ENCODE measurements around the gene ANKS1B. TPM values are rescaled to one million over a fixed set of nuclear protein-coding genes. Genes with fewer than 3 reads are reported as not detected.

The ANKS1B gene
- total RNA-seq, 3 donors from 2014 or later (not counting 1 experiment from before 2014, with no cell fraction given), result not detected

DNA sequence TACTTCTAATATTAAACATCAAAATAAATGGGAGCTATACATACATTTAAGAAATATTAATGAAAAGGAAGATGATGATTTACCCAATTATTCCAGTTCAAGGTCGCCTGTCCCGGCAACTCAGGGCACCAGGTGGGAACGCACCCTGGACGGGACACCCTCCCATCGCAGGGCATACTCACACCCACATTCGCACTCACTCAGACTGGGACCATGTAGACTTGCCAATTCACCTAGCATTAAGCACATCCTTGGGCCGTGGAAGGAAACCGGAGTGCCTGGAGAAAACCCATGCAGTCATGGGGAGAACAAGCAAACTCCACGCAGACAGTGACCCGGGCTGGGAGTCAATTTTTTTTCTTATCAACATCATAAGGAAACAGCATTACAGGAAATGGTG is 864.8 kb downstream of the ANKS1B start:
- H3K9me3 ChIP-seq (ENCODE audit: control insufficient read depth, insufficient read depth, low read length), result no peaks in the 10 kb centered on the region
- no peak for DNase-seq
- no peaks in the 10 kb centered on the region for H3K36me3 Mint-ChIP-seq
- H3K27ac ChIP-seq (ENCODE audit: low read length), result no peak overlapping the region
- no peaks in the 10 kb centered on the region for H3K4me1 ChIP-seq (ENCODE audit: control insufficient read depth, insufficient read depth, low read length)
- H3K4me1 Mint-ChIP-seq, result no peaks in the 10 kb centered on the region
- H3K27ac Mint-ChIP-seq, result no peak overlapping the region
- TF ChIP-seq, protein P1, sequence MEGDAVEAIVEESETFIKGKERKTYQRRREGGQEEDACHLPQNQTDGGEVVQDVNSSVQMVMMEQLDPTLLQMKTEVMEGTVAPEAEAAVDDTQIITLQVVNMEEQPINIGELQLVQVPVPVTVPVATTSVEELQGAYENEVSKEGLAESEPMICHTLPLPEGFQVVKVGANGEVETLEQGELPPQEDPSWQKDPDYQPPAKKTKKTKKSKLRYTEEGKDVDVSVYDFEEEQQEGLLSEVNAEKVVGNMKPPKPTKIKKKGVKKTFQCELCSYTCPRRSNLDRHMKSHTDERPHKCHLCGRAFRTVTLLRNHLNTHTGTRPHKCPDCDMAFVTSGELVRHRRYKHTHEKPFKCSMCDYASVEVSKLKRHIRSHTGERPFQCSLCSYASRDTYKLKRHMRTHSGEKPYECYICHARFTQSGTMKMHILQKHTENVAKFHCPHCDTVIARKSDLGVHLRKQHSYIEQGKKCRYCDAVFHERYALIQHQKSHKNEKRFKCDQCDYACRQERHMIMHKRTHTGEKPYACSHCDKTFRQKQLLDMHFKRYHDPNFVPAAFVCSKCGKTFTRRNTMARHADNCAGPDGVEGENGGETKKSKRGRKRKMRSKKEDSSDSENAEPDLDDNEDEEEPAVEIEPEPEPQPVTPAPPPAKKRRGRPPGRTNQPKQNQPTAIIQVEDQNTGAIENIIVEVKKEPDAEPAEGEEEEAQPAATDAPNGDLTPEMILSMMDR (IDR thresholded peaks at IDR 0.05), result no peak
- intact Hi-C loops (cut with micrococcal nuclease), result no loop called here
- ATAC-seq, result no peak
- H3K4me3 Mint-ChIP-seq, result no peak overlapping the region
- no peak overlapping the region for H3K4me3 ChIP-seq (ENCODE audit: low read length)
- H3K27me3 Mint-ChIP-seq (ENCODE audit: low read depth in 2 of 2), result no peaks in the 10 kb centered on the region
- peaks cover 8 to 10% of the 10 kb centered on the region in 2 donors for H3K9me3 Mint-ChIP-seq
- 77% methylated on average over 10 of the region's 10 CpGs for WGBS (ENCODE audit: insufficient coverage)
- H3K27me3 ChIP-seq (ENCODE audit: control insufficient read depth, insufficient read depth, low read length), result no peaks in the 10 kb centered on the region
- no peaks in the 10 kb centered on the region for H3K36me3 ChIP-seq (ENCODE audit: control insufficient read depth, insufficient read depth, low read length)

DNA sequence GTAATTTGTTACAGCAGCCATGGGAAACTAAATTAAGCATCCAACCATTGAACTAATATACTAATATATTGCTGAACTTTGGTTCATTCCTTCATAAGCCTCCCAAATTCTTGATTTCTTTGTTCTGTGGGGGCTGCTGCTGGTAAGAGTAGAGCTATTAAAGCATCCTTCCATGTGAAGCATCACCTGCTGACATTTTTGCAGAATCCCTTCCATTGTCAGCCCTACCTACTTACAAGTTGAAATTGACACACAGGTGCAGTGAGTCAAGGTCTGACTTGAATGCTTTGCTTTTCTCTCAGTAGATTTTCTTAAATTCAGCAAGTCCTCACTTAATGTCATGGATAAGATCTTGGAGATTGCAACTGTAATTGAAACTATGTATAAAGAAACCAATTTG is 865.3 kb downstream of the ANKS1B start:
- TF ChIP-seq, protein P1 (IDR thresholded peaks at IDR 0.05), result no peak
- H3K27ac Mint-ChIP-seq, result no peak overlapping the region
- Histone ChIP-seq H3K4me1 (ENCODE audit: control insufficient read depth, insufficient read depth, low read length) (no peaks in the 10 kb centered on the region), H3K4me3 (ENCODE audit: low read length) (no peak overlapping the region), H3K27ac (ENCODE audit: low read length) (no peak overlapping the region), H3K9me3 (ENCODE audit: control insufficient read depth, insufficient read depth, low read length) (no peaks in the 10 kb centered on the region), H3K27me3 (ENCODE audit: control insufficient read depth, insufficient read depth, low read length) (no peaks in the 10 kb centered on the region), H3K36me3 (ENCODE audit: control insufficient read depth, insufficient read depth, low read length) (no peaks in the 10 kb centered on the region)
- peaks cover 8 to 10% of the 10 kb centered on the region in 2 donors for H3K9me3 Mint-ChIP-seq
- no peak overlapping the region for H3K4me3 Mint-ChIP-seq
- intact Hi-C loops (cut with micrococcal nuclease), result no loop called here
- H3K4me1 Mint-ChIP-seq, result no peaks in the 10 kb centered on the region
- H3K27me3 Mint-ChIP-seq (ENCODE audit: low read depth in 2 of 2), result no peaks in the 10 kb centered on the region
- no peak for DNase-seq
- ATAC-seq, result no peak
- H3K36me3 Mint-ChIP-seq, result no peaks in the 10 kb centered on the region

DNA sequence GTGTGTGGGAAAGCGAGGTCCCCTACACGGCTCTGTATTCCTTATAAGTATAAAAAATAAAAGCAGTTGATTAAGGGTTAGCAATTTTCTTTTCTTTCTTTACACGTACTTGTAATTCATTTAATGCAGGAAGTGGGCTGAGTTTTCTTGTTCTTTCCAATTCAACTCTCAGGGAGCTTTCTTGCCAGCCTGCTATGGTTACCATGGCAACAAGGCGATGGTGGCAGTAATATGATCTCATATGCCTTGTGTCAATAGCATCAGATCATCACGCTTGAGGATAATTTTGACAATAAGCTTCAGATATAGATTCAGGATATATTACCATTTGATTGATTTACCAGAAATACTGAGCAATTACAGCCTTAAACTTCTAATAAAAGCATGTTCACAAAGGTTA is 873.1 kb downstream of the ANKS1B start:
- intact Hi-C loops (cut with micrococcal nuclease), result no loop called here
- H3K36me3 ChIP-seq (ENCODE audit: control insufficient read depth, insufficient read depth, low read length), result no peaks in the 10 kb centered on the region
- ATAC-seq, result no peak
- no peak overlapping the region for H3K4me3 Mint-ChIP-seq
- peaks cover 3 to 5% of the 10 kb centered on the region in 2 donors for H3K9me3 Mint-ChIP-seq
- WGBS (ENCODE audit: insufficient coverage), result 54% methylated on average over 1 of the region's 5 CpGs
- H3K27me3 ChIP-seq (ENCODE audit: control insufficient read depth, insufficient read depth, low read length), result no peaks in the 10 kb centered on the region
- no peaks in the 10 kb centered on the region for H3K4me1 ChIP-seq (ENCODE audit: control insufficient read depth, insufficient read depth, low read length)
- no peaks in the 10 kb centered on the region for H3K27me3 Mint-ChIP-seq (ENCODE audit: low read depth in 2 of 2)
- no peak overlapping the region for H3K4me3 ChIP-seq (ENCODE audit: low read length)
- H3K27ac ChIP-seq (ENCODE audit: low read length), result no peak overlapping the region
- DNase-seq, result no peak
- H3K27ac Mint-ChIP-seq, result no peak overlapping the region
- H3K9me3 ChIP-seq (ENCODE audit: control insufficient read depth, insufficient read depth, low read length), result no peaks in the 10 kb centered on the region
- TF ChIP-seq, protein P1 (IDR thresholded peaks at IDR 0.05), result no peak
- no peaks in the 10 kb centered on the region for H3K36me3 Mint-ChIP-seq
- no peaks in the 10 kb centered on the region for H3K4me1 Mint-ChIP-seq

DNA sequence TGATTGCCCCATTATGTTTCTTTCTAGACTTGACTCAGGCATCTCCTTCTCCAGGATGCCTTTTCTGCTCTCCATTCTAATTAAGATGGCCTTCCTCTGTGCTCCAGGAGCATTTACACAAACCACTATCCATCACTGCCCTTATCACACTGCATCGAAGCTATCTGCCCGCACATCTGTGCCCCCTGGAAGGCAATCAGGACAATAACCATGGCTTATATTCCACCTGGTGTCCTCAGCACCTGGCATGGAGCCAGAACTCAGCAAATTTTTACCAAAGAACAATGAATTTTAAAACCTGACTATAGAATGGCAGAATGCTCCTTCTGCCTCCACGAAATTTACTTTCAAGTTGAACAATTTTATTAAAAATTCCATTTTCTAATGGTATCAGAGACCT is 873.9 kb downstream of the ANKS1B start:
- no peak overlapping the region for H3K27ac Mint-ChIP-seq

More for the DNA sequence above, 873.9 kb downstream of the ANKS1B start:
- Mint-ChIP-seq H3K36me3 (no peaks in the 10 kb centered on the region), H3K27me3 (ENCODE audit: low read depth in 2 of 2) (no peaks in the 10 kb centered on the region), H3K4me3 (no peak overlapping the region), H3K4me1 (no peaks in the 10 kb centered on the region), H3K9me3 (peaks cover 3 to 5% of the 10 kb centered on the region in 2 donors)
- H3K4me1 ChIP-seq (ENCODE audit: control insufficient read depth, insufficient read depth, low read length), result no peaks in the 10 kb centered on the region
- 57% methylated on average over 3 of the region's 3 CpGs for WGBS (ENCODE audit: insufficient coverage)
- DNase-seq, result no peak
- H3K9me3 ChIP-seq (ENCODE audit: control insufficient read depth, insufficient read depth, low read length), result no peaks in the 10 kb centered on the region
- no peaks in the 10 kb centered on the region for H3K27me3 ChIP-seq (ENCODE audit: control insufficient read depth, insufficient read depth, low read length)
- intact Hi-C loops (cut with micrococcal nuclease), result no loop called here
- no peak overlapping the region for H3K27ac ChIP-seq (ENCODE audit: low read length)
- TF ChIP-seq, protein P1 (IDR thresholded peaks at IDR 0.05), result no peak
- no peak overlapping the region for H3K4me3 ChIP-seq (ENCODE audit: low read length)
- H3K36me3 ChIP-seq (ENCODE audit: control insufficient read depth, insufficient read depth, low read length), result no peaks in the 10 kb centered on the region
- no peak for ATAC-seq

All from natural killer cell (primary cell).